GM12875 (cell line): ENCODE results near the gene NES.

Experiments
- H3K4me3 ChIP-seq: one replicate; pipeline ENCODE4 v1.5.1; 2011; ENCODE audit warnings: low read depth, low read length, control low read depth
- CTCF ChIP-seq: IDR thresholded peaks from 2 replicates; pipeline ENCODE4 v1.5.1; 2011; ENCODE audit warnings: low read depth, mild to moderate bottlenecking, control low read depth, inconsistent platforms, low read length, moderate library complexity, borderline replicate concordance; ENCODE audit not compliant: insufficient read depth

The NES gene

DNA sequence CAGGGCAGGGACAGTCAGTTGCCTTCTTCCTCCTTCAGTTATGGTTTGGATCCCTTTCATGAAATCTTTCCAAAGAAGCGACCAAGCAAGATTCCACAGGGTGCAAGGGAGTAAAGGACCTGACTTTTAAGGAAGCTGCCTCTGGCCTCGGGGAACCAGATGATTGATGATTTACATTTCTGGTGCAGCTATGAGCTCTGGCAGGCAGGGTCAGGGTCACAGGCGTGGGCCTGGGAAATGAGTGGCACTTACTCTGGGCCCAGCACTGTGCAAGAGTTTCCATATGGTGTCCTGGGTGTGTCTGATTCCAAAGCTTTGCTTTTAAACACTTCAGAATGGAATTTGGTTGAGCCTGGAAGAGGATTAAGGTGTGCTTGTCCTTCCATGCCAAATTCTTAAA, 35.4 kb upstream of the NES start:
- no peak for TF ChIP-seq CTCF

DNA sequence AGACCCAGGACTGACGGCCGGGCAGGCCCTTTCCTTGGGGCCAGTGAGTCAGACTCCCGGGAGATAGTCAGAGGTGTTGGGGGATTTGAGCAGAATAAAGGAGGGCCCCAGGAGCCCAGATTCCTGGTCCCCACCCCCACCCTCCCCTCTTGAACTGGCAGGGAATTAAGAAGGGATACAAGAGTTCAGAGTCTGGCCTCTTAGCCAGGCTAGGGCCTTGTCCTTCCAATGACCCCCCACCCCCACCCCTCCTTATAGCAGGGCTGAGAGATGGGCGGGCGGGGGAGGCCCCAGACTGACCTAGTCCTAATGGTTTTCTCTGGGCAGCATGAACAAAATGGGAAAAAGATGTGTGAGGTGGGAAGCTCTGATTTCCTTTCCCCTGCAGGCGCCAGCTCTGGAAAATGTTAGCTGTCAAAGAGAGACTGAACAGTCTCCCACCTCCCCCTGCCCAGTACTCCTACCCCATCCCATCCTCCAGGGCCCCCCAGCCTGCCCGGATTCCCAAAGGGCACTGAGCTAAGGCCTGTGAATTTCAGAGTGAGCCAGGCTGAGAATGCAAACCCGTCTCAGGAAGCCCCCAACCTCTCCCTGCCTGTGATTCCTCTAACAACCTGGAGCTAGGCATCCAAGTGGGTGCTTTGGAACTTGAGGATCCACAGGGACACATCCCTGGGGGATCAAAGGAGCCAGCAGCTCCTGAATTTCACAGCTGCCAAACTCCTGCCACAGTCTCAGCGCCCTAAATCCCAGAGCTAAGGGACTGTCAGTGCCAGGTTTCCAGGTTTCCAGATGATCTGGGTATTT, 34.0 kb upstream of the NES start:
- H3K4me3 ChIP-seq: no peak overlapping the region
- TF ChIP-seq CTCF: no peak

More for the DNA sequence above, 35.4 kb upstream of the NES start:
- no peak overlapping the region for H3K4me3 ChIP-seq

- TF ChIP-seq CTCF: no peak
- H3K4me3 ChIP-seq: no peak overlapping the region
Observed at GRCh38 chr1:156709757-156710489, 32.7 kb upstream of the NES start.

DNA sequence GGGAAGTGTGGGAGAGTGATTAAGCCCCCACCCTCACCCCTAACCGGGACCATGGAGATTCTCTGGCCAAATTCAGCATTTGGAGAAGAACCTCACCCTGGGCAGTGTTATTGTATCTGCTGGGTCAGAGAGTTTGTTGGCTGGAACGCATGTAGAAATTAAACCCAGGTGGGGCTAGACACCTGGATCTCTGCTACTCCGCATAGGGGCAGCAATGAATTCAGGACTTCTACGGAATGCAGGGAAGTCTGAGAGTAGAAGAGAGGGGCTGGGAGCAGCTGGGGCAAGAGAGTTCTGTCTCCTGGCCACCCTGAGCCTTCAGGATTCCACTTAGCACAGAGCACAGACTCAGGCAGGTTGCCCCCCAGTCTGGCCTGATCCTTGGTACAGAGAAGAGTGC, 31.8 kb upstream of the NES start:
- no peak overlapping the region for H3K4me3 ChIP-seq
- TF ChIP-seq CTCF: no peak

- no peak overlapping the region for H3K4me3 ChIP-seq
- TF ChIP-seq CTCF: no peak
Observed at GRCh38 chr1:156708218-156708661, 31.0 kb upstream of the NES start.

DNA sequence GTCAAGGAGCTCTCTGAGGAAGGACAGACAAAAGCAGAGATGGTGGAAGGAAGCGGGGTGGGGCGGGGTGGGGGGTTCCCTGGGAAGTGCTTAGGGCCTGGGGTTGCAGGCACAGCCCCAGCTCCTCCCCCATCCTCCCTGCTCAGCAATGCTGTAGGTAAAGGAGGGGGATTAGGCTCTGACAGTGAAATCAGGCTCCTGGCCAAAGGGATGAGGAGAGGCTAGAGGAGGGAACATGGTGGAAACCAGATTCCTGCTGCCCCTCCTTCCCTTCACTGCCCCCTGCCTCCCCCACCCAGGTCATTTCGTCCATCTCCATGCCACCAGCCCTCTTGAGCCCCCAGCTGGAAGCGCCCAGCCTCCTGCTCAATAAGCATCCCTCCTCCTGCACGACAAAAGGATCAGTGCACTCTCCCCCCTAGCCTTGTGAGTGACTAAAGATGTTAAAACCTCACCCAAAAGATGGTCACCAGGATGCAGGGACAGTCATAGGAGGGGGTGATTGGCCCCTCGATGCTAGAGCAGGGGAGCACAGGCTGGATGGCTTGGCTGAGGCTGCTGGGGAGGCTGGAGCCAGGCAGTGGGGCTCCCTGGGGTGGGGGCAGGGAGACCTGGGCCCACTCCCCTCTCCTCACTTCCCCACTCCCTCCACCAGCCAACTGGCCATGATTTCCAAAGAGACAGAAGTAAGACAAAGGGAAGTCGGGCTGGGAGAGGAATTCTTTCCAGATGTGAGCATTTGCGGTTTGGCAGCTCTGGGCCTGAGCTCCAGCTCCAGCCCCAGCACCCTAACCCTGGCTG, 30.4 kb upstream of the NES start:
- no peak for TF ChIP-seq CTCF
- H3K4me3 ChIP-seq: no peak overlapping the region
